Activated CD4-positive, alpha-beta T cell treated with anti-CD3 and anti-CD28 coated beads for 48 hours (primary cell): ENCODE data around the gene CATSPER1.

Source experiments
- DNase-seq: peaks from one replicate; pipeline ENCODE4 v3.0.0-alpha.2; 2020

The CATSPER1 gene

DNA sequence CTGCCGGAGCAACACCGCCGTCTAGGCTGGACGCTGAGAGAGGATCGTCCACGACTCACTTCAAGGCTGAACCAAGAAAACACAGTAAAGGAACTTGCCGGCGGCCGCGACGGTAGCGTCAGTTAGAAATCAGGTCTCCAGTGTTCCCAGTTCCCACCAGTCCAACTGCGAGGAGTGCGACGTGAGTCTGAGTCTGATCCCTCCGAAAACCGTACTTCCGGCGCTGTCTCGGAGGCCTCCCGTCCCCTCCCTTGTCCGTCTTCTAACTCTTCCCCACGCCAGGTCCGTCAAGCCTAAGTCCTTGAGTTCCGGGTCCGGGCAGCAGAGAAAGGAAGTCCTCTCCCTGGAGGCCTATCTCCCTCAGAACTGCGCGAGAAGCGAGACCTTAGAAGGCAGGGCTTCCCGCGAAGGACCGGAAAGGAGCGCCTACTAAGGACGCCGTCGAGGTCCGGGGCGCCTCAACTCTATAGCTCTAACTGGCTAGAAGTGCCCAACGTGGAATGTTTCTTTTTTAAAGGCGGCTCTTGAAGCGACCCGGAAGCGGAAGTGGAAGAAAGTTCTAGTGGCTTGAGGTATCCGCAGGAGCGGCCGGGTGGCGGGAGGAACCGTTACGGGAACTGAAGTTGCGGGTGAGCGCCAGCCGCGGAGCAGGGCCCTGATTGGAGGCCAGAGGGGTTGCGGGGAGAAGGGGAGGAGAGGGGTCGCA is 24.2 kb downstream of the CATSPER1 start, which contains the start of the genes BANF1 and EIF1AD:
Gene BANF1, plus strand, starts transcription at position 562 of the 706 bp plus-strand sequence. CDS start 748 bp downstream, outside the sequence.
Gene EIF1AD, minus strand, starts transcription at position 216 of the 706 bp plus-strand sequence. CDS start 1,768 bp downstream, outside the sequence.
- peak; percentile 95 for DNase-seq

DNA sequence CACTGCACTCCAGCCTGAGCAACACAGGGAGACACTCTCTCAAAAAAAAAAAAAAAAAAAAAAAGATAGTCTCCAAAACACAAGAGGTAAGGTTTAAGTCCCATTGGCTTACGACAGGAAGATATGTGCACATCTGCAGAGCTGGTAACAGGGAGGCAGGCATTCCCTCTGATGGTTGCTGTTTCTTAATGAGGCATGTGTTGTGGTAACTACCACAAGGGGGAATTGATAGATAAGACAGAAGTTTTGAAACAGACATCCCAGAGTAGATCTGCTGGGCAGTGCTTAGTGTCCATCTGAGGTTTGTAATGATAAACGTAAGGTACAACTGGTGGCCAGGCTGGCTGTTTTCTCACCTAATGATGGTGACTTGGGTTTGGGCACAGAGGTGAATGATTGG is 29.0 kb downstream of the CATSPER1 start:
- DNase-seq: no peak

DNA sequence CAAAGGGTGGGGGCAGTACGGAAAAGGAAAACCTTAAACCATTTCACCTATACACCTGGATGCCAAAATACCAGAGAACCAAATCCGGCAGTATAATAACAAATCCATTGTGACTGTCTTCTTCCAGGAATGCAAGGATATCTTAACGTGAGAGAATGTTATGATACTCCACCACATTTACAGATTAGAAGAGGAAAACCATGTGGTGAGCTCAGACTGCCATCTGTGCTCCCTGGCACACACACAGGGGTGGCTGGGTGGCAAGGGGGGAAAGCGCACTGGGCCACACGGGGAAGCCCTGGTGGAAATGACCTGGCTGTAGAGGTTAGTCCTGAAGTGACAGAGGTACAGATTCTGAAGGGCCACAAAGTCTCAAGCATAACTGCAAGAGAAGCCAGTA is 34.2 kb downstream of the CATSPER1 start:
- DNase-seq: no peak

DNA sequence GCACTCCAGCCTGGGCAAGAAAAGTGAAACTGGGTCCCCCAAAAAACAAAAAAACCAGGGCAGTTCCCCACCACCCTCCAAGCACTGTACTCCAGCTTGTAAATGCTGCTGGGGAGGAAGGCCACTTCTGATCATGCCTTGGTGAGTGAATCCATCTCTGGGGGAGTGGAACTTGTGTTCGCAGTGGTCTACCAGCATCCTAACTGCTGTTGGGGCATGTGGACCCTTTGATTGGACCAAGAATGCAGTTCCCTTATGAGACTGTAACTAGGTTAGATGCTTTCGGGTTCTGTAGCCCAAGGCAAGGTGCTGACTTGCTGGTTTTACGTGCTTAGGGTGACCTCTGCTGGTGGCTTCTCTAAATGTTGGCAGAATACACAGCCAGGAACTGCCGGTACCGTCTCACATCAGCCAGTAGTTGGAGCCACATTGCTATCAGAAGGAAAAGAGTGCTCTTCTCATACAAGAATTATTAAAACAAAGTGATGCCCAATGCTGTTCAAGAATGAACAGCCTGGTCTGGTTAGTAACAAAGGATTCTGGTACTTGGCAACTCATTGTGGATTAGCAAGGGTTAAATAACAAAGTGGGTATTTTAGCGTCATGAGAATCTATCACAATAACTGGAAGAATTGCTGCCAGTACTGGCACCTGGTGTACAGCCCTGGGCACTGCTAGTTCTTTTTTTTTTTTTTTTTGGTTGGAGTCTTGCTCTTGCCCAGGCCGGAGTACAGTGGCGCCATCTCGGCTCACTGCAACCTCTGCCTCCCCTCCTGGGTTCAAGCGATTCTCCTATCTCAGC is 37.3 kb downstream of the CATSPER1 start:
- peak; percentile 93 for DNase-seq

DNA sequence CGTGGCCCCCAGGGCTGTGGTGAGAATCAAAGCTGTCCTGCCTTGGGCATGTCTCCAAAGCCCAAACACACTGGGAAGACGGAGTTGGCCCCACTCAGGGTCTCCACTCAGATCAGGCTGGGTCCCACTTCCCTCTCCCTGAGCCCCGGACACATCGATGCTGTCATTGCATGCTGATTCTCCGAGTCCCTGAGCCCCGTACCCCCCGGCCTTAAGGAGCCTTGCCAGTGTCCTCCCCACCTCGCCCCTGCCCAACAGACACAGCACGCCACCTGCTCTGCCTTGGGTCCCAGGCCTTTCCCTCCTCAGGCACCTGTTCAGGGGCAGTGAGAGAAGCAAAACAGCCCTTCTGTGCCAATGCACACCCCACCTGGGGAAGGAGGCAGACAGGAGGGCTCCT is 38.9 kb downstream of the CATSPER1 start:
- DNase-seq: no peak

DNA sequence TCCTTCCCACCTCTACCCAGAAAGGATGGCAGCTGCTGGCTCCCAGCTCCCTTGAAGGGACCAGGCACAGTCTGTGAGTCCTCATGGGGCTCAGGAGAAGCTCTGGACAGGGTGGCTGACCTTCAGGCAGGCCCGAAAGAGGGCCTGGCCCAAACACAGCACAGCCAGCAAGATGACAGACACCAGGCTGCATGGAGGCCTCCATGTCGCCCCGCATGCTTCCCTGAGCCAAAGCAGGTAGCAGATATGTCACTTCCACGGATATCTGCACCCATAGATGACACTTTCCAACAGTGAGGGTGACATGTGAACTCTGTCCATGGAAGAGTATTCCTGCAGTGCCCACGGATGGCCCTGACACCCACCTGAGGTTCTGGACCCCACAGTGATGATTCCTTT is 42.7 kb downstream of the CATSPER1 start:
- DNase-seq: no peak

DNA sequence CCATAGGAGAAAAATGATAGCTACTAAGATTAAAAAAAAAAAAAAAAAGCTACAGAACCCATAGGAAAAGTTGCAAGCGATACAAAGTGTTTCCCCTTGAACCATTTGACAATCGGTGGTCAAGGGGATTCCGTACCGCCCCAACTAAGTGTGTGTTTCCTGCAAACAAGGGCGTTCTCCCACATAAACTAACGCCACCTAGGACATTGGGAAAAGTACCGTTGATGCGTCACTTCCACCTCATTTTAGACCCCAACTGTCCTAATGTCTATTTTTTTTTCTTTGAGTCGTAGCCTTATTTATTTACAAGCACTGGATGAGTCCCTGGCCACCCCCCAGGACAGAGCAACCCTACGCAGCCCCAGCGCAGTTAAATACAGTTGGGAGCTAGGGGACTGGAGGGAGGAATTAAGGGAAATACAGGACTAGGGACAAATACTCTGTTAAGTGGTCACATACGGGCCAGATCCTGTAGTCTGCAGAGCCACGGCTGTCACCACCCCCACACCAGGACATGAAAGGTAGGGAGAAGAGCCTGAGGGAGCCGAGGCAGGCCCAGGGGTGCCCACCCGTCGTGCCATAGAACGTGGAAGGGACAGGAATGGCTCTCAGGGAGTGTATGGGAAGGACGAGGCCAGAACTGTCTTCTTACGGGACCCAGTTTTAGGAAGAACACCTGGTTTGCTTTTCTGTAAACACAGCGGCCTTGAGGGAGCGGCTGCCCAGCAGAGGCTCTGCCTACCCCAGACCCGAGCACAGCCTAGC is 43.3 kb downstream of the CATSPER1 start:
- no peak for DNase-seq

DNA sequence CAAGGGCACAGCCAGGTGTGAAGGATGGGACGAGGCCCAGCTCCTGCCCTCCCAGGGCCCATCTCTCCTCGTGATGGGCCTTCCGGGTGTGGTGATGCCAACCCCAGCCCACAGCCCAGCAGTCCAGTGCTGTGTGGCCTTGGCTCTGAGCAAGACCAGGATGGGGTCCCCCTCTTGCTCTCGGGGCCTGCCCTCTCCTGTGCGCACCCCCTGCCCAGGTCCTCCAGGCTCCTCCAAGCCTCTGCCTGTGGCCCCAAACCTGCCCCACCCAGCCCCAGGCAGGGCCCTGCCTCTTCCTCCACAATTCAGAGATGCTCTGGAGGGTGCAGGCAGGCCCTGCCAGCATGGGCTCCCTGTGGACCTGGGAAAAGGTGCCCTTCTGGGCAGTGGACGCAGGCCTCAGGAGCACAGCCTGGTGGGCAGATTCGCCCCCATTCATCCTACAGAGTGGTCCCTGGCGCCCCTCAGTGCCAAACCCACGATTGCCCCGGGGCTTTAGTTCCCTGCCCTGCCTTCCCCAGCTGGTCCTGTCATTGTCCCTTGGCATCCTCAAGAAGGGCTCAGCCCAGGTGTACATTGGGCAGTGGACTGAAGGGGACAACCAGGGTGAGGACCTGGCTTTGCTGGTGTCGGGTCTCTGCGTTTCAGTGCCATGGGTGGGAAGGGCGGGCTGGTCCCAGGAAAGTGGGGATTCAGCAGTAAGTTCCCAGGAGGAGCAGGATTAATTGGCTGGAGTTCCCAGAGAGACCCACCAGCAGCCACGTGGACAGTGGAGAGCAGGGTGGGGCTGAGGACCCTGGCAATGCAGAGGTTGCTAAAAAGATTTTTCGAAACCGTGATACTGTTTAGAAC is 44.1 kb downstream of the CATSPER1 start:
- DNase-seq: no peak

DNA sequence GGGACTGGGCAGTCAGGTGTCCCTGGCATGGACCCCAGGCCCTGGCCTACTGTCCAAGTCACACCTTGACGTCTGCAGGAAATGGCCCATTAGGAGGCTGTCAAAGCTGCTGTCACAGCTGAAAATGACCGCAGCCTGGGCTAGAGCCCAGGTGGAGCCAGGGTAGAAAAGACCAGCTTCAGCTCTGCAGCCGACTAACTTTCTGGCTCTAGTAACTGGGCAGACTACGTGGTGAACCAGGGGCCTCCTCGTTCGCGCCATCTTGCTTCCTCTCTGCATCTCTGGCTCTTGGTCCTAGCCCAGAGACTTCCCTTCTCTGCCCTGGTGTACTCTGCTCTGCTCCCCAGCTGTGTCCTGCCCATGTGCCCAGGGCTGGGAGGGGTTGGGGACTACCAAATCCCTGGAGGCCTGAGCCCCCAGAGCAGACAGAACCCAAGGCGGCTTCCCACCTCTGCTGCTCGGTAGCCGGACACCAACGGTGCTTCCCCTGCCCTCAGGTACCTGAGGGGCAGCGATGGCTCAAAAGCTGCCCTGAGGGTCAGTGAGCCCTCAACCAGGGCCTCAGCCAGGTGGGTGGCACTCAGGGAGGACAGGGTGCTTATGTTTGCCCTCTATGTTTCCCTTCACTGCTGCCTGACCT is 45.1 kb downstream of the CATSPER1 start:
- DNase-seq: no peak

DNA sequence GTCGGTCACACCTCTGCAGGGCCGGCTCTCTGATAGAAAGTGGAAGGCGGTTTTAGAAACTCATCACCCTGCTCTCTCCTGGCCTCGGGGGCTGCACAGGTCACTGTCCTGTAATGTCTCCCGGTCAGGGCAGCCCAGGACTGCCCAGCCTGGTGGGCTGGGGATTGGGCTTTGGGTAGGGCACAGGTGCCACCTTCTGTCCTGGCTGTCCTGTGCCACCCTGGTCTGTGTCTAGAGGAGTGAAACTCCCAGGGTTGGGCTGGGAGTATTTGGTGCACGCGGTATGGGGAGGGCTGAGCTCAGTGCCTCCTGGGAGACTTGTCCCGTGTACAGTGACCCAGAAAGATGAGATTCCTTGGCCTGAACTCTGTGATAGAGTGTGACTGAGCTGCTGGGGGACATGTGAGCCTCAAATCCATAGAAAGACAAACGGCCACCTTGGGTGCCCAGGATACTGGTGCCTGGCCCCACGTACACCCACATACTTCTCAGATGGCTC is 47.0 kb downstream of the CATSPER1 start:
- no peak for DNase-seq

DNA sequence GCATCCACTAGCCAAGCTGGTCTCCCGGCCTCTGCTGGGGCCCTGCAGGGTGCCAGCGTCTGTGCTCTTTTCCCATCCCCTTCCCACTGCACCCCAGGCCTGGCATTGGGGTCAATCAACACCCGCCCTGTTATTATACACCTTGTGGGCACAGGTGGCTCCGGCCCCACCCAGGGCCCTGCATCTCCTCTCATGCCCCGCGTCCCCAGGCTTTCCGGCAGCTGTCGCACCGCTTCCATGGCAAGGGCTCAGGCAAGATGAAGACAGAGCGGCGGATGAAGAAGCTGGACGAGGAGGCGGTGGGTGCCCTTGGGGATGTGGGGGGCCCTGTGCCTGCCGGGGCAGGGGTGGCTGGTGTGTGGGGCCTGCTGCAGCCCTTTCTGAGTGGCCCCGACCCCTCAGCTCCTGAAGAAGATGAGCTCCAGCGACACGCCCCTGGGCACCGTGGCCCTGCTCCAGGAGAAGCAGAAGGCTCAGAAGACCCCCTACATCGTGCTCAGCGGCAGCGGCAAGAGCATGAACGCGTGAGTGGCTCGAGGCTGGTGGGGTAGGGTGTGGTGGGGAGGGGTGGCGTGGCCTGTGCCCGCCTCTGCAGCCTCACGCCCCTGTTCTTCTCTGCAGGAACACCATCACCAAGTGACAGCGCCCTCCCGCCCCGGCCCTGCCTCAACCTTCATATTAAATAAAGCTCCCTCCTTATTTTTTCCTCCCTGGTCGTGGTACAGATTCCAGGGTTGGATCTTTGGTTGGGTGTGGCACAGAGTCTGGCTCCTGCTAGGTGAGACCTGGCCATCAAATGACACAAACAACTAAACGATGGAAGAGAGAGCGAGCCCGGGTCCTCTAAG is 47.7 kb downstream of the CATSPER1 start:
- DNase-seq: no peak

DNA sequence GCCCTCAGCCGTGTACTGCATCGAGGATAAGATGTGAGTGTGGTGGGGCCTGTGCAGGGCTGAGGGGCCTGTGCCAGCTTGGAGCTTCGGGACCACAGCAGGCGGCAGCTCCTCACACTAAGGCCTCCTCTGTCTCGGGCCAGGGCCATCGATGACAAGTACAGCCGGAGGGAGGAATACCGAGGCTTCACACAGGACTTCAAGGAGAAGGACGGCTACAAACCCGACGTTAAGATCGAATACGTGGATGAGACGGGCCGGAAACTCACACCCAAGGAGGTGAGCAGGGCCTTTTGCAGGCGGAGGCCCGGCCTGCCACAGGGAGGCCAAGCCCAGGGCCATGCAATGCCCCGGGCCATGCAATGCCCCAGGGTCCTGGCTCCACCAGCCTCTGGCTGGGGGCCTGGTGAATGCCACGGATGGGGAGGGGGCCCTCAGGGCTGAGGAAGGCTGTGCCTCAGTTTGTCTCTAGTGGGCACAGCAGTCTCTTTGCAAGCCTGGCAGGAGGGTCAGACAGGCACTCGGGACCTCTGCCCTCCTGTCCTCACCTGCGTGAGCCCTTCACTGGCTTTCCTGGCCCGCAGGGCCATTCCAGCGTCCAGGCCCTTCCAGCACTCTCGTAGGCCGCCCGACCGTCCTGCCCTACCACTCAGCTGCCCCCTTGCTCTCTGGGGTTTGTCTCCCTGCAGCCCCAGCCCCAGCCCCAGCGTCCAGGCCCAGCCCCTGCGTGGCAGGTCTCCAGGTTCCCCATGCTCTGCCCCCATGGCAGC is 48.5 kb downstream of the CATSPER1 start:
- DNase-seq: no peak

DNA sequence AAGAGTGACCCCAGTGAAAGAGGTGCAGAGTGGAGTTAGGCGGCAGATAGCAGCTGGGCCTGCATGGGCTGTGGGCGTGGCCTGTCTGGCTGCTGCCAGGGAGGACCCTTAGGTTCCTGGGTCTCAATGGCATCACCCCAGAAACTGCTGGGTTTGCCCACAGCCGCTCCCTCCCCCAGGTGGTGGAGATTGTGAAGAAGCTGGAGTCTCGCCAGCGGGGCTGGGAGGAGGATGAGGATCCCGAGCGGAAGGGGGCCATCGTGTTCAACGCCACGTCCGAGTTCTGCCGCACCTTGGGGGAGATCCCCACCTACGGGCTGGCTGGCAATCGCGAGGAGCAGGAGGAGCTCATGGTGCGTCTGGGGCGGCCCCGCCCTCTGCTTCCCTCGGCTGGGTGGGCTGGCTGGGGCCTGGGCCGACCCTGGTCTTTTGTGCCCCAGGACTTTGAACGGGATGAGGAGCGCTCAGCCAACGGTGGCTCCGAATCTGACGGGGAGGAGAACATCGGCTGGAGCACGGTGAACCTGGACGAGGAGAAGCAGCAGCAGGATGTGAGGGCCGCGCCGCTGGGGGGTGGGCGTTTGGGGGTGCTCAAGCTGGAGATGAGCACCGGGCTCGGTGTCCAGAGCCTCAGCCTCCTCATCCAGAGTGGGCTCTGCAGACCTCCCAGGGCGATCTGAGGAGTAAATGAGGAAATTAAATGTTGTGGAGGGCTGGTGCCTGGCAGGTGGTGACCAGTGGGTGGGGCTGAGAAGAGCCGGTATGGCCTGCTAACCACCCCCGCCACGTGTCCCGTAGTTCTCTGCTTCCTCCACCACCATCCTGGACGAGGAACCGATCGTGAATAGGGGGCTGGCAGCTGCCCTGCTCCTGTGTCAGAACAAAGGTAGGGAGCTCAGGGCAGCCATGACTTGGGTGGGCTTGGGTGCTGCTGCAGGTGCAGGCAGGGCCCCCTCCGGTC is 49.8 kb downstream of the CATSPER1 start:
- no peak for DNase-seq

DNA sequence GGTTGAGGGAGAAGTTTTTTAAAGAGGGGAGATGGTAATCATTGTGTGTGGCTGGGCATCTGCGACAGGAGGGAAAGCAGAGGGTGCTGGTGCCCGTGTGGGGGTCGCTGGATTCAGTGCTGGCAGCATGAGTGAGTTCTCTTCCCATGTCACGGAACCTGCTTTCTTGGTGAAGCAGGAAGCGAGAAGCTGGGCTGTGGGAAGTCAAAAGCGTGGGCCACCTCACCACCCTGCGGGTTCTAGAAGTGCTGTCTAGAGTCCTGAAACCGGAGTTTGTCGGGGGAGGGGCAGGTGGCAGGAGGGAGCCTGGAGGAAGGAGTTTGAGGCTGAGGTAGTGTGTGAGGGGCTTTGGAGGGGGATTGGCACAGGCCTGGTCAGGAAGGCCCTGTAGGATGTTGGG is 50.5 kb downstream of the CATSPER1 start:
- DNase-seq: no peak

DNA sequence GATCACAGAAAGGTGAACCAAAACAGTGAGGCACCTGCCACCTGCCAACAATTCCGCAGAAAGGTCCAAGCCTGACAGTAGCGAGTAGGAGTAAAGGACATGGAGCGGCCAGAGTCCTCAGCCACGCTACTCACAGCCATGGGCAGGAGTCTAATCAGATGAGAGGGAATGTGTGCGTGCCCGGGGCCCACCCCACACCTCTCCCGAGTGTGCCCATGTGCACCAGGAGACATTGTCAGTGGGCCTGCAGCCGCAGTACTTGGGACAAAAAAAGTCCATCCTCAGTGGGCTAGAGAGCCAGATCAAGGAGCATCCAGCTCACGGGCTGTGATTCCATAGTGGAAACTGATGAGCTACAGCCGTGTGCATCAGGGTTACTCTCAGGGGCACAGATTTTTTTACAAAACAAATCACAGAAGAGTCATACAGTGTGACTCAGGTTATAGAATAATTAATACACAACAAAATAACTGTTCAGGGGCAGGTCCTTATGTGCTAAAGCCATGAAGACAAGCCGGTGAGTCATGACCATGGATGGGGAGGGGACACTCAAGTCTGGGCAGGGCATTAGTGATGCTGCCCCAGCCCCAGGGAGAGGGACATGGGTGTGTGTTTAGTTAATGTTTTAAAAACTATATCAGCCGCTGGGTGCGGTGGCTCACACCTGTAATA is 52.7 kb downstream of the CATSPER1 start:
- no peak for DNase-seq

DNA sequence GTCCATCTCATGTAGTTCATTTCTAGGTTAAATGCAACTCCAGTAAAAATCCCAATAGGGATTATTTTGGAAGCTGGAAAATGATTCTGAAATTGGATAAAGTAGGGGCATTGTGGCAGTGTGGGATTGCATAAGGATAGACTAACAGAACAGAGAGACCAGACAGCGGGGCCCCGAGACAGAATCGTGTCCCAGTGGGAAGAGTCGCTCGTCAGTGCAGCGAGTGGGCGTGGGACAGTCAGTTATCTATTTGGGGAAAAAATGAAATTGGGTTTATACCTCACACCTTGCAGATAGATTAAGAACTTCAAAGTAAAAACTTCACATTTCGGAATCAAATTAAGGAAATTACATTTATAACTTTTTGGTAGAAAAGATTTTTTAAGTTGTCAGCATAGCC is 54.2 kb downstream of the CATSPER1 start:
- DNase-seq: no peak

DNA sequence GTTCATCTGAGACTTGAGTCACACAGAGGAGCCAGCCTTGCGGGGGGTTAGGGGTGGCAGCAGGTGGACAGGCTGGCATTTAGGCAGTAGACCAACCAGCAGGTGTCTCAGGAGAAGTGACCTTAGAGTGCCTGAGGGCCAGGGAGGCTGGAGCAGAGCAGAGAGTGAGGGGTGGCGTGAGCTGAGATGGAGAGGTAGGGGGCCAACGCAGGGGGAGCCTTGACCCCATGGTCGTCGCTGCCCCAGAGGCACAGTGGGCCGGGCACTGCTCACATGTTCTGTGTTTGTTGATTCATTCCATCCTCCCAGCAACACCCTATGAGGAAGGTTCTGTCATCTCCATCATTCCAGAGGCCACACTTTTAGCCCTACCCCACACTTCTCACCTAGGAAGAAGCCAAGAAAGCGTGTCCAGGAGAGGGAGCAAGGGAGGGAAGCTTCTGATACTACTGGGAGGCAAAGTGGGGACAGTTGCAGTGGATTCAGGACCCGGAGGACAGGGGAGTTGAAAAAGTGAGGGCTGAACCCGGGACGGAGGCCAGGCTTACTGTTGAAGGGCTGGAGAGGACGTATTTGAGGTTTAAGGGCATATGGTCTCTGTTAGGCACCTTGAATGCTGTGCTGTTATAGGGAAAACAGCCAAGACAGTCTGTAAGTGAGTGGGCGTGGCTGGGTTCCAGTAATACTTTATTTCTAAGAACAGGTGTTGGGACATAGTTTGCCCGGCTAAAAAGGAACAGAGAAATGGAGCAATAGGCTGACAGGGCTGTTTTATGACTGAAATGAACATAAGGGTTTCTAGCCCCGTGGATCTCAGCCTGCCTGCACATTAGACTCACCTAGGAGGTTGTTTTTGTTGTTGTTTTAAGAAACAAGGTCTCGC is 57.4 kb downstream of the CATSPER1 start:
- no peak for DNase-seq
